ENCODE measurements around the gene YBEY.

YBEY gene

DNA sequence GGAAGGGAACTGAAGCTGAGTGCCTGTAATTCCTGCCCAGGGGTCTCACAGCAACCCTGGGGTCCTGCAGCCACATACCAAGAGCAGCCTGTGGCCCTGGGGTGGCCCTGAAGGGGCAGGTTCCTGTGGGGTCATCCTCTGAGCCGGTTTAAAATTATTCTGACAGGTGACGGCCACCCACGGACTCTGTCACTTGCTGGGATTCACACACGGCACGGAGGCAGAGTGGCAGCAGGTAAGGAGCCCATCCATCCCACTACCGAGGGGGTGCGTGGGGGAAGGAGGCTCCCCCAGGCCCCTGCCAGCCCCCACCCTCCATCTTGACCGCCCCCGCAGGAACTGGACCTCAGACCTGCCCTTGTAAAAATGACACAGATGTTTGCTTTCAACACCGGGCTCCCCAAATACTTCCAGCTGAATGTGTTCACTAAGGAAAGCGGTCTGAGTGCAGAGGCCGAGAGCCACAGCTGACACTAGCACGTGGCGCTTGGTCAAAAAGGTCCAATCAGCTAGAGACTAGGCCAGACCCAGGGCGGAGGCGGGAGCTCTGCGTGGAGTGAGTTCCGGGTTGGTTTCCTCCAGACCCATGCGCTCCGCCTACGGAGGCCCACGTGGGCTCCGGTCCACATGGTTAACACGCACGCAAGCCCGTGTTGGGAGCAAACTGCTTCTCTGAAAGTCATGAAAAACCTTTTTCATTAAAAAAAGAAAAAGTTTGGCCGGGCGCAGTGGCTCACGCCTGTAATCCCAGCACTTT is 10.0 kb downstream of the YBEY start:
- peaks cover 0 to 10% (median 3%) of the 10 kb centered on the region in 5 experiments for H3K9me3 ChIP-seq (ENCODE audit: control extremely low read depth in 1 of 5, control insufficient read depth in 4 of 5, insufficient read depth in 2 of 5, low read depth in 1 of 5, low read length in 4 of 5)
- peak in 2 of 3 donors; percentile 87 for DNase-seq
- H3K27ac ChIP-seq (ENCODE audit: insufficient read depth in 1 of 2, low read depth in 1 of 2, low read length in 2 of 2, poor library complexity in 1 of 2, severe bottlenecking in 2 of 2): peak overlapping the region in 1 of 2 experiments; percentile 43
- WGBS (ENCODE audit: insufficient coverage): 64% methylated on average over 21 of the region's 29 CpGs
- H3K4me3 ChIP-seq (ENCODE audit: control insufficient read depth in 1 of 7, extremely low read depth in 1 of 7, insufficient read depth in 4 of 7, low read depth in 2 of 7, low read length in 6 of 7): peak overlapping the region in 1 of 7 experiments; percentile 7
- H3K4me1 ChIP-seq (ENCODE audit: control extremely low read depth in 1 of 4, control insufficient read depth in 4 of 4, insufficient read depth in 4 of 4, low read length in 3 of 4): peaks cover 0 to 30% (median 18%) of the 10 kb centered on the region in 4 experiments
- H3K36me3 ChIP-seq (ENCODE audit: control insufficient read depth in 4 of 4, insufficient read depth in 4 of 4, low read length in 3 of 4): peaks cover 8 to 30% (median 18%) of the 10 kb centered on the region in 4 experiments
- ChIA-PET CTCF (interaction anchor here (1.0 to 1.8 kb wide), 2 partner anchors 11 kb away, joined by 3 to 4 read pairs; partner anchors contain the start of genes MCM3AP and YBEY), POLR2A (no interaction called here)
- H3K27me3 ChIP-seq (replicated peaks in 2 of 5; ENCODE audit: control insufficient read depth in 4 of 5, insufficient read depth in 5 of 5, low read length in 4 of 5): no peaks in the 10 kb centered on the region

GRCh38 chr21:46297338-46298271 is 11.5 kb downstream of the YBEY start:
- Histone ChIP-seq H3K36me3 (ENCODE audit: control insufficient read depth in 4 of 4, insufficient read depth in 4 of 4, low read length in 3 of 4) (peaks cover 8 to 33% (median 19%) of the 10 kb centered on the region in 4 experiments), H3K27ac (ENCODE audit: insufficient read depth in 1 of 2, low read depth in 1 of 2, low read length in 2 of 2, poor library complexity in 1 of 2, severe bottlenecking in 2 of 2) (peak overlapping the region in 1 of 2 experiments; percentile 49), H3K4me3 (ENCODE audit: control insufficient read depth in 1 of 7, extremely low read depth in 1 of 7, insufficient read depth in 4 of 7, low read depth in 2 of 7, low read length in 6 of 7) (peak overlapping the region in 6 of 7 experiments; percentile 33 to 74 (median 62)), H3K27me3 (replicated peaks in 2 of 5; ENCODE audit: control insufficient read depth in 4 of 5, insufficient read depth in 5 of 5, low read length in 4 of 5) (no peaks in the 10 kb centered on the region), H3K9me3 (ENCODE audit: control extremely low read depth in 1 of 5, control insufficient read depth in 4 of 5, insufficient read depth in 2 of 5, low read depth in 1 of 5, low read length in 4 of 5) (no peaks in the 10 kb centered on the region), H3K4me1 (ENCODE audit: control extremely low read depth in 1 of 4, control insufficient read depth in 4 of 4, insufficient read depth in 4 of 4, low read length in 3 of 4) (peaks cover 0 to 28% (median 16%) of the 10 kb centered on the region in 4 experiments)
- WGBS (ENCODE audit: insufficient coverage): 3% methylated on average over 69 of the region's 84 CpGs
- peak in 1 of 3 donors; percentile 45 for DNase-seq
- ChIA-PET POLR2A (no interaction called here), CTCF (no interaction called here)

DNA sequence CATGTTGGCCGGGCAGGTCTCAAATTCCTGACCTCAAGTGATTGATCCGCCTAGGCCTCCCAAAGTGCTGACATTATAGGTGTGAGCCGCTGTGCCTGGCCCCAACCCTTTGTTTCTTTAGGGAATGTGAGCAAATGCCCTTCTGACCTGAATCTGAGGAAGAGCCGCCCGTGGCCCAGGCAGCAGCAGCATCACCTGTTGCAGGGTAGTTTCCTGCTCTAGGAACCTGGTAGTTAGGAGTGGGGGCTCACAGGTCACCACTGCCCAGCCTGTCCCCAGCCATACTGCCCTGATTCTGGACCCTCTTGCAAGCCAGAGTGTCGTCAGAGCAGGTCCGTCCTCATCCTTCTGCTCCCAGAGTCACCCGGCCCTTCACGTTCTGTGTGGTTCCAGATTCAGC is 13.0 kb downstream of the YBEY start:
- Histone ChIP-seq H3K27me3 (replicated peaks in 2 of 5; ENCODE audit: control insufficient read depth in 4 of 5, insufficient read depth in 5 of 5, low read length in 4 of 5) (no peaks in the 10 kb centered on the region), H3K9me3 (ENCODE audit: control extremely low read depth in 1 of 5, control insufficient read depth in 4 of 5, insufficient read depth in 2 of 5, low read depth in 1 of 5, low read length in 4 of 5) (no peaks in the 10 kb centered on the region), H3K4me1 (ENCODE audit: control extremely low read depth in 1 of 4, control insufficient read depth in 4 of 4, insufficient read depth in 4 of 4, low read length in 3 of 4) (peaks cover 0 to 28% (median 16%) of the 10 kb centered on the region in 4 experiments), H3K27ac (ENCODE audit: insufficient read depth in 1 of 2, low read depth in 1 of 2, low read length in 2 of 2, poor library complexity in 1 of 2, severe bottlenecking in 2 of 2) (no peak overlapping the region), H3K36me3 (ENCODE audit: control insufficient read depth in 4 of 4, insufficient read depth in 4 of 4, low read length in 3 of 4) (peaks cover 8 to 33% (median 22%) of the 10 kb centered on the region in 4 experiments), H3K4me3 (ENCODE audit: control insufficient read depth in 1 of 7, extremely low read depth in 1 of 7, insufficient read depth in 4 of 7, low read depth in 2 of 7, low read length in 6 of 7) (no peak overlapping the region)
- DNase-seq: no peak
- ChIA-PET CTCF (interaction anchor here (0.6 to 1.2 kb wide), 2 partner anchors 20 to 139 kb away, joined by 3 read pairs; no protein-coding TSS in a partner anchor), POLR2A (no interaction called here)
- 88% methylated on average over 8 of the region's 9 CpGs for WGBS (ENCODE audit: insufficient coverage)

DNA sequence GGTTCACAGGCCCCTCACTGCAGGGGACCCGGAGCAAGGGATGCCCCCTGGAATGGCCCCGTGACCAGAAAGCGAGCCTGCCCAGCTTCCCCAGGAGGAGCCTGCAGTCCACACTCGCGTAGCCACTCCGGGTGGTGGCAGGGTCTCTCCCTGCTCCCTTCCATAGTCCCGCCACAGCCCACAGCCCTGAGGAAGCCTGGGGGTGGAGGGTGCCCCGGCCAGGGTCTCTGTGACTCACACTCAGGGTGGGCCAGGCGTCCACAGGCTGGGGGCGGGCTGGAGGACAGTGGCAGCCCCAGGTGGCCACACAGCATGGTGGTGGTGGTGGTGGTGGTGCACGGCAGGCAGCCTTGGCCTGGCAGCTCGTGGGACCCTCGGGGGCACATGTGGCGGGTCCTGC is 15.6 kb downstream of the YBEY start:
- CTCF ChIA-PET: interaction anchor here (1.8 kb wide), 1 partner anchor 10 kb away, joined by 5 read pairs; no protein-coding TSS in a partner anchor
- H3K9me3 ChIP-seq (ENCODE audit: control extremely low read depth in 1 of 5, control insufficient read depth in 4 of 5, insufficient read depth in 2 of 5, low read depth in 1 of 5, low read length in 4 of 5): no peaks in the 10 kb centered on the region
- H3K36me3 ChIP-seq (ENCODE audit: control insufficient read depth in 4 of 4, insufficient read depth in 4 of 4, low read length in 3 of 4): peaks cover 8 to 43% (median 32%) of the 10 kb centered on the region in 4 experiments

GRCh38 chr21:46304437-46304836 is 18.3 kb downstream of the YBEY start:
- H3K4me3 ChIP-seq (ENCODE audit: control insufficient read depth in 1 of 7, extremely low read depth in 1 of 7, insufficient read depth in 4 of 7, low read depth in 2 of 7, low read length in 6 of 7): no peak overlapping the region
- no peak overlapping the region for H3K27ac ChIP-seq (ENCODE audit: insufficient read depth in 1 of 2, low read depth in 1 of 2, low read length in 2 of 2, poor library complexity in 1 of 2, severe bottlenecking in 2 of 2)
- ChIA-PET CTCF (no interaction called here), POLR2A (no interaction called here)
- 100% methylated on average over 5 of the region's 5 CpGs for WGBS (ENCODE audit: insufficient coverage)
- DNase-seq: no peak
- H3K4me1 ChIP-seq (ENCODE audit: control extremely low read depth in 1 of 4, control insufficient read depth in 4 of 4, insufficient read depth in 4 of 4, low read length in 3 of 4): peaks cover 0 to 15% (median 7%) of the 10 kb centered on the region in 4 experiments
- H3K27me3 ChIP-seq (replicated peaks in 2 of 5; ENCODE audit: control insufficient read depth in 4 of 5, insufficient read depth in 5 of 5, low read length in 4 of 5): no peaks in the 10 kb centered on the region
- H3K36me3 ChIP-seq (ENCODE audit: control insufficient read depth in 4 of 4, insufficient read depth in 4 of 4, low read length in 3 of 4): peaks cover 5 to 57% (median 39%) of the 10 kb centered on the region in 4 experiments
- no peaks in the 10 kb centered on the region for H3K9me3 ChIP-seq (ENCODE audit: control extremely low read depth in 1 of 5, control insufficient read depth in 4 of 5, insufficient read depth in 2 of 5, low read depth in 1 of 5, low read length in 4 of 5)

More for the DNA sequence above, 15.6 kb downstream of the YBEY start:
- 100% methylated on average over 11 of the region's 14 CpGs for WGBS (ENCODE audit: insufficient coverage)
- peaks cover 0 to 10% (median 5%) of the 10 kb centered on the region in 4 experiments for H3K4me1 ChIP-seq (ENCODE audit: control extremely low read depth in 1 of 4, control insufficient read depth in 4 of 4, insufficient read depth in 4 of 4, low read length in 3 of 4)
- H3K4me3 ChIP-seq (ENCODE audit: control insufficient read depth in 1 of 7, extremely low read depth in 1 of 7, insufficient read depth in 4 of 7, low read depth in 2 of 7, low read length in 6 of 7): no peak overlapping the region
- no peak for DNase-seq
- H3K27ac ChIP-seq (ENCODE audit: insufficient read depth in 1 of 2, low read depth in 1 of 2, low read length in 2 of 2, poor library complexity in 1 of 2, severe bottlenecking in 2 of 2): no peak overlapping the region
- no peaks in the 10 kb centered on the region for H3K27me3 ChIP-seq (replicated peaks in 2 of 5; ENCODE audit: control insufficient read depth in 4 of 5, insufficient read depth in 5 of 5, low read length in 4 of 5)
- POLR2A ChIA-PET: no interaction called here

- DNase-seq: peak in 1 of 3 donors; percentile 56
- Histone ChIP-seq H3K4me3 (ENCODE audit: control insufficient read depth in 1 of 7, extremely low read depth in 1 of 7, insufficient read depth in 4 of 7, low read depth in 2 of 7, low read length in 6 of 7) (no peak overlapping the region), H3K27me3 (replicated peaks in 2 of 5; ENCODE audit: control insufficient read depth in 4 of 5, insufficient read depth in 5 of 5, low read length in 4 of 5) (no peaks in the 10 kb centered on the region), H3K4me1 (ENCODE audit: control extremely low read depth in 1 of 4, control insufficient read depth in 4 of 4, insufficient read depth in 4 of 4, low read length in 3 of 4) (peaks cover 0 to 15% (median 7%) of the 10 kb centered on the region in 4 experiments), H3K27ac (ENCODE audit: insufficient read depth in 1 of 2, low read depth in 1 of 2, low read length in 2 of 2, poor library complexity in 1 of 2, severe bottlenecking in 2 of 2) (no peak overlapping the region), H3K9me3 (ENCODE audit: control extremely low read depth in 1 of 5, control insufficient read depth in 4 of 5, insufficient read depth in 2 of 5, low read depth in 1 of 5, low read length in 4 of 5) (no peaks in the 10 kb centered on the region), H3K36me3 (ENCODE audit: control insufficient read depth in 4 of 4, insufficient read depth in 4 of 4, low read length in 3 of 4) (peaks cover 2 to 55% (median 38%) of the 10 kb centered on the region in 4 experiments)
- 98% methylated on average over 9 of the region's 11 CpGs for WGBS (ENCODE audit: insufficient coverage)
- POLR2A ChIA-PET: no interaction called here
- CTCF ChIA-PET: no interaction called here
These were observed 18.8 kb downstream of the YBEY start for GRCh38 chr21:46304955-46305354.
